Fibroblast of upper back skin (primary cell): ENCODE measurements around the gene WDR13.
A peak's percentile ranks its signal among the peaks of the same experiment; 100 is the strongest.
"Not testable (repeated sequence)": the region's sequence is repeated elsewhere in the genome, so short reads cannot be mapped to it uniquely, and the experiment has no call there.

Experiments
- DNase-seq: peaks from one replicate; pipeline ENCODE4 v3.0.0-alpha.2; 2013

WDR13 gene

DNA sequence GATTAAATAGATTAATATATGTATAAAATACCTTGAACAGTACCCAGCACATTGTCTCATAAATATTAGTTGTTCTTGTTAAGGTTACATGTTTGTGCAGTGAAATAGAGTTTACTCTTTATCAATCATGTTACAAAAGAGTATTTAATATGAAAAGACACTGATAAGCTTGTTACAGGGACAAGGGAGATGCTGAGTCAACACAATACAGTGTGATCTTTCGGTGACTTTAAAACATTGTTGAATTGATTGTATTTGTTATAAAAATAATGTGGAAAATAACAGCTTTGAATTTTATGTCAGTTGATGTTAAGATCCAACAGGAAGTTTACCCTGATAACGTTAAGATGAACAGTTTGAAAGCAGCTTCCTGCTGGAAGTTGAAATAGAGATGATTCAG lies 1.4 kb upstream of the WDR13 start:
- no peak for DNase-seq

DNA sequence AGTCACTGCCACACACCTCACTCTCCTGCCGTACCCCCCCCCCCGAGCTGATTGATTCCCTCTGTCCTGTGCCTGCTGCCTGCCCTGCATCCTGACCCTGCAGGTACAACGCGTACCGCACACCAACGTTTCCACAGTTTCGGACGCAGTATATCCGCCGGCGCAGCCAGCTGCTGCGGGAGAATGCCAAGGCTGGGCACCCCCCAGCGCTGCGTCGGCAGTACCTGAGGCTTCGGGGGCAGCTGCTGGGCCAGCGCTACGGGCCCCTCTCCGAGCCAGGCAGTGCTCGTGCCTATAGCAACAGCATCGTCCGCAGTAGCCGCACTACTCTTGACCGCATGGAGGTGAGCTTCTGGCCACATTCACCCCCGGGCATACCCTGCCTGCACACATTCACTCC lies 1.3 kb downstream of the WDR13 start:
- no peak for DNase-seq

- DNase-seq = no peak
These were observed 2.0 kb downstream of the WDR13 start for GRCh38 chrX:48599341-48599740.

DNA sequence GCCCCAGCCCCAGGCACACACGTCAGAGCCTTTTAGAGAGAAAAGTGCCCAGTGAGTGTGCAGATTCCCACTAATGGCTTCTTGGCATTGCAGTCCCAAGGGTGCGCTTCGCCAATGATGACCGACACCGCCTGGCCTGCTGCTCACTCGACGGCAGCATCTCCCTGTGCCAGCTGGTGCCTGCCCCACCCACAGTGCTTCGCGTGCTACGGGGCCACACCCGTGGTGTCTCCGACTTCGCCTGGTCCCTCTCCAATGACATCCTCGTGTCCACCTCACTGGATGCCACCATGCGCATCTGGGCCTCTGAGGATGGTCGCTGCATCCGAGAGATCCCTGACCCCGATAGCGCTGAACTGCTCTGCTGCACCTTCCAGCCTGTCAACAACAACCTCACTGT lies 2.9 kb downstream of the WDR13 start:
- DNase-seq = no peak

DNA sequence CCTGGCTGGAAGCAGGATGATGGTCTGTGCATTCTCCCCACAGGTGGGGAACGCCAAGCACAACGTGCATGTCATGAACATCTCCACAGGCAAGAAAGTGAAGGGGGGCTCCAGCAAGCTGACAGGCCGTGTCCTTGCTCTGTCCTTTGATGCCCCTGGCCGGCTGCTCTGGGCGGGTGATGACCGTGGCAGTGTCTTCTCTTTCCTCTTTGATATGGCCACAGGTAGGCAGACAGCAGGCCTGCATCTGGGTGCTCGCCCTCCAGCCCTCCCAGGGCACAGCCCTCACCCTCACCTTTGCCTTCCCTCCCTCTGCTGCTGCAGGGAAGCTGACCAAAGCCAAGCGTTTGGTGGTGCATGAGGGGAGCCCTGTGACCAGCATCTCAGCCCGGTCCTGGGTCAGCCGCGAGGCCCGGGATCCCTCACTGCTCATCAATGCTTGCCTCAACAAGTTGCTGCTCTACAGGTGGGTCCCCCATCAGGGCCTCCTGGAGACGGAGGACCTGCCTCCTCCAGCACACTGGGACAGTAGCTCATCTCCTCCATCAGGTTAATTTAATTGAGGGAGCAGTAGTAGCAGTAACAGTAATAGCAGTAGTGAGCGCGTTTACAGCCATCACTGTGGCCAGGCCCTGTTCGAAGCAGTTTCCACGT lies 4.6 kb downstream of the WDR13 start:
- no peak for DNase-seq

GRCh38 chrX:48604701-48605100 lies 7.4 kb downstream of the WDR13 start:
- DNase-seq = no peak

GRCh38 chrX:48606091-48606490 lies 8.8 kb downstream of the WDR13 start:
- DNase-seq = no peak

DNA sequence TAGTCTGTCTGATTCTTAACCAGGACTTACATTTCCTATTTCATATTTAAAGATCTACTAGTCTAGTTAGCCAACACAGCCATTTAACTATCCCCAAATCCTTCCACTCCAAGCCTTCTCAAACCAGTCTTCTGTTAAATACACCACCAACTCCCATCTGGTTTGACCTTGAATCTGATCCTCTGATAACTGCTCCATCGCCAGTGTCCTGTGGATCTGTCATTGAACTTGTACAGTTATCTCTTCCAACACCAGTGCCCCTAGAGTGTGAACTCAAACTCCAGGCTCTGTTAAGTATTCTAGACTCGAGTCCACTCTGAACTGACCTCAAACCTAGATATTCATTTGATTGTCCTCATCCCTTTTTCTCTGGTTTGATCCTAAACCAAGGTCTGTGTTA lies 14.4 kb downstream of the WDR13 start:
- no peak for DNase-seq

- DNase-seq = no peak
These were observed 16.3 kb downstream of the WDR13 start for GRCh38 chrX:48613502-48614160.

DNA sequence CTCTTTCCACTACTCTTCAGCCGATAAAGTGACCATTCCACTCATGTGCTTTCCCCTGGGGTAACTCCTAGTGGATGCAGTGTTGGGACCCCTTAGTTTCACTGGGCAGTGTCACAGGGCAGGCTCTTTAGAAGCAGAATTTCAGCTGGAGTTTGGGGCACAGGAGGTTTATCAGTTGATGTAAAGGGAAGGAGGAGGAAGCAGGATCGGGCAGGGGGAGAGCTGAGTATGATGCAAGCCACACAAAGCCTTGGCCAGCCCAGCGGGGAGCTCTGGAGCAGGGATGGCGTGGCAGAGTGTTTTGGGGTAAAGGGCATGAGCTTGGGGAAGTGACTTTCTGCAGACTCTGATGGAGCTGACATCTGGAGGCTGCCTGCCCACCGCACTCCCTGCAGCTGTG lies 19.3 kb downstream of the WDR13 start:
- peak; percentile 17 for DNase-seq

DNA sequence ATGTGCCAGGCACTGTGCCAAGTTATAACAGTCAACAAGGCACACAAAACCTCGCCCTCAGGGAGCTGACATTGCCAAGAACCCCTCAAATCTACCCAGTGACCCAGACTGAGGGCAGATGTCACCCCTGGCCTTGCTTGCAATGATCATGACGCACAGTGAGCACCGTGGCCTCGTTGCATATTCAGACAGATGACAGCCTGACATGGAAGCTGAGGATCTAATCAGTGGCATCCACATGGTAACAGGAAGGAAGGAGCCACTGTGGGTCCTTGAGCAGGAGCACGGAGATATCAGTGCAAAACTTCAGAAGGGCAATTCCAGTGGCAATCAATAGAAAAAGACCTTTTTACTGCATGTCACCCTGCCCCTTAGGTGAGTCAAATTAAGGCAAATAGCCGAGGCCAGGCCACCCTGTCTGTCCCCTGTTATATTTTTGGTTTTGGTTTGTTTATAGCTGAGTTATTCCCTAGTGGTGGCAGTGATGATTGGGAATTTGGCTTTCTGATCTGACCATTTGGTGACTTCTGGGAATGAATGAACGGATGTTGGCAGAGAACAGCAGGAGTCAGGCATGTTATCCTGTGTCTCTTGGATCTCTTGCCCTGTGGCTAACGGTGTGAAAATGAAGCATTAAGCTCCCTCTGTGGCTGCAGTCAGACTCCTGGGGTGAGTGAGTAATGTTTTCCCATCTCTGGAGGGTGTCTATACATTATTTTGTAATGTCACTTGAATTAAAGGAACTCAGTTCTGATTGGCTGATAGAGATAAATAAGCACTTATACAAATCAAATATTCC lies 20.4 kb downstream of the WDR13 start:
- DNase-seq = peak; percentile 57

- DNase-seq = no peak
These were observed 29.4 kb downstream of the WDR13 start for GRCh38 chrX:48626401-48627298.

GRCh38 chrX:48631376-48632090 lies 34.2 kb downstream of the WDR13 start:
- peak; percentile 93 for DNase-seq

- no peak for DNase-seq
These were observed 34.9 kb downstream of the WDR13 start for GRCh38 chrX:48632207-48632606.

- DNase-seq = no peak
These were observed 39.0 kb downstream of the WDR13 start for GRCh38 chrX:48636301-48636700.

GRCh38 chrX:48636776-48637175 lies 39.5 kb downstream of the WDR13 start:
- DNase-seq = no peak

DNA sequence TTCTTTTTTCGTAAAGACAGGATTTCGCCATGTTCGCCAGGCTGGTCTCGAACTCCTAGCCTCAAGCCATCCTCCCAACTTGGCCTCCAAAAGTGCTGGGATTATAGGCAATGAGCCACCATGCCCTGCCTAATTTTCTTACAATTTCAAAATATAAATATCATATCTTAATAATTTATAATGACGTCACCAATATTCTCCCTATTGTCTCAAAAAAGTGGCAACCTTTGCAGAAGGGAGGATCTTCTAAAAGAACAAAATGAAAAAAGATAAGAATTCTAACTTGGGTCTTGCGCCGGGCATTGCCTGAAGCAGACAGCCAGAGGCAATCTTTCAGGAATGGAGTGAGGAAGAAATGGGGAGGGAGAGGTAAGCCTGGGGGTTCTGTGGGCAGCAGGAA lies 48.4 kb downstream of the WDR13 start:
- DNase-seq = no peak

DNA sequence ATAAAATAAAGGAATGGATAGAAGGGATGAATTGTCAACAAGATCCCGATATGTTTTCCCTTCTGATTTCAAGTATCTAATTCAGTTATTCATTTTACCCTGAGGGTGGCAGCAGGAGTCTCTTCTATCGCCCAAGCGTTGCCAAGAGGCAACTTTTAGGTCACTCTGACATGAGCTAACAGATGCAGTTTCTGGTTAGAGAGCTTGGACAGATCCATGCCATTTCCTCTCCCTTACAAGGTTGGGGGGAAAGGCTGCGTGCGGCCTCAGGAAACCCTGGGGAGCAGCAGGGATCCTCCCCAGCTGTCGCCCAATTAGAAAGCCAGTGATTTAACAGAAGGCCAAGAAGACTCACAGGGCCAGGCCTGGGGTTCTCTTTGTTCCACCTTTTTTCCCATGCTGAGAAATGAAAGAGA lies 51.1 kb downstream of the WDR13 start:
- DNase-seq = peak; percentile 54

- DNase-seq = no peak
These were observed 51.8 kb downstream of the WDR13 start for GRCh38 chrX:48649102-48649501.

DNA sequence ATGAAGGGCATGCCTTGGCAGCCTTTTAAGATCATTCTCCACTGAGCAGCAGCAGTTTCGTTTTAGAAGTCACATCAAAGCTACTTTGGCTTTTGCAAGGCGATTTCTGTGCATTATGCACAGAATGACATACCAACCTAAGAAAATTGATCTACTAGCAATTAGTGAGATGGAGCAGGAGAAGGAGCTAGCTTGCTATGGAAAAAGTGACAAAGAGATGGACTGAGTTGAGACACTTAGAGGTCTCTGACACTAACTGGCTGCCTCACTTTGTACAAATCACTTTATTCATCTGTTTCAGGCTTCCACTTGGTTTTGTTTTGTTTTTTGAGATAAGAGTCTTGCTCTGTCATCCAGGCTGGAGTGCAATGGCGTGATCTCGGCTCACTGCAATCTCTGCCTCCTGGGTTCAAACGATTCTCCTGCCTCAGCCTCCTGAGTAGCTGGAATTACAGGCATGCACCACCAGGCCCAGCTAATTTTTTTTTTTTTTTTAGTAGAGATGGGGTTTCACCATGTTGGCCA lies 54.8 kb downstream of the WDR13 start:
- DNase-seq = not testable (repeated sequence)

DNA sequence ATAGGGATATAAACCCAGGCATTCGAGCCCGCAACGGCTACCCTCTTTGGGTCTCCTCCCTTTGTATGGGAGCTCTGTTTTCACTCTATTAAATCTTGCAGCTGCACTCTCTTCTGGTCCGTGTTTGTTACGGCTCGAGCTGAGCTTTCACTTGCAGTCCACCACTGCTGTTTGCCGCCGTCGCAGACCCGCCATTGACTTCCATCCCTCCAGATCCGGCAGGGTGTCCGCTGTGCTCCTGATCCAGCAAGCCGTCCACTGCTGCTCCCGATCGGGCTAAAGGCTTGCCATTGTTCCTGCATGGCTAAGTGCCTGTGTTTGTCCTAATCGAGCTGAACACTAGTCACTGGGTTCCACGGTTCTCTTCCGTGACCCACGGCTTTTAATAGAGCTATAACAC lies 57.5 kb downstream of the WDR13 start:
- DNase-seq = not testable (repeated sequence)
